ENCODE measurements around the gene AFF3.

AFF3 gene

GRCh38 chr2:99771681-99772333 is 370.6 kb downstream of the AFF3 start:
- H3F3A ChIP-seq (ENCODE audit: control insufficient read depth, insufficient read depth), result peaks cover 10% of the 10 kb centered on the region
- H3K4me3 ChIP-seq (ENCODE audit: low read length), result peak overlapping the region; percentile 45
- H3K4me2 ChIP-seq (ENCODE audit: low read length), result peak overlapping the region; percentile 61
- peaks cover 64% of the 10 kb centered on the region for H3K4me1 ChIP-seq (ENCODE audit: control insufficient read depth, low read length)
- H3K9me2 ChIP-seq (replicated peaks; ENCODE audit: control insufficient read depth, low read length), result no peaks in the 10 kb centered on the region
- no peaks in the 10 kb centered on the region for H3K9me3 ChIP-seq (ENCODE audit: control insufficient read depth, insufficient read depth, low read length)
- no peak for TF ChIP-seq EZH2phosphoT487 (IDR thresholded peaks at IDR 0.05; ENCODE audit: borderline replicate concordance, low read length)
- TF ChIP-seq CTCF (IDR thresholded peaks at IDR 0.05; ENCODE audit: low read depth, low read length, poor library complexity, severe bottlenecking), result no peak
- H4K20me1 ChIP-seq (ENCODE audit: control insufficient read depth, insufficient read depth, low read depth, low read length), result no peaks in the 10 kb centered on the region
- no peaks in the 10 kb centered on the region for H3K79me2 ChIP-seq (ENCODE audit: control insufficient read depth, low read length)
- H3K27me3 ChIP-seq (ENCODE audit: control insufficient read depth, low read length), result no peaks in the 10 kb centered on the region
- peak overlapping the region; percentile 82 for H3K27ac ChIP-seq (ENCODE audit: low read depth, low read length)
- H3K36me3 ChIP-seq (ENCODE audit: control insufficient read depth, low read length), result peaks cover 2% of the 10 kb centered on the region; the same call in 1 of the 2 replicates

- H3K4me2 ChIP-seq (ENCODE audit: low read length), result no peak overlapping the region
- peaks cover 2% of the 10 kb centered on the region; the same call in 1 of the 2 replicates for H3K36me3 ChIP-seq (ENCODE audit: control insufficient read depth, low read length)
- no peaks in the 10 kb centered on the region for H3K9me2 ChIP-seq (replicated peaks; ENCODE audit: control insufficient read depth, low read length)
- H3K79me2 ChIP-seq (ENCODE audit: control insufficient read depth, low read length), result no peaks in the 10 kb centered on the region
- H3K4me1 ChIP-seq (ENCODE audit: control insufficient read depth, low read length), result peaks cover 58% of the 10 kb centered on the region
- no peak for TF ChIP-seq EZH2phosphoT487 (IDR thresholded peaks at IDR 0.05; ENCODE audit: borderline replicate concordance, low read length)
- TF ChIP-seq CTCF (IDR thresholded peaks at IDR 0.05; ENCODE audit: low read depth, low read length, poor library complexity, severe bottlenecking), result no peak
- H3F3A ChIP-seq (ENCODE audit: control insufficient read depth, insufficient read depth), result peaks cover 7% of the 10 kb centered on the region
- no peaks in the 10 kb centered on the region for H4K20me1 ChIP-seq (ENCODE audit: control insufficient read depth, insufficient read depth, low read depth, low read length)
- no peaks in the 10 kb centered on the region for H3K9me3 ChIP-seq (ENCODE audit: control insufficient read depth, insufficient read depth, low read length)
- no peaks in the 10 kb centered on the region for H3K27me3 ChIP-seq (ENCODE audit: control insufficient read depth, low read length)
- no peak overlapping the region for H3K4me3 ChIP-seq (ENCODE audit: low read length)
- H3K27ac ChIP-seq (ENCODE audit: low read depth, low read length), result no peak overlapping the region
These were observed 371.5 kb downstream of the AFF3 start for GRCh38 chr2:99770876-99771275.

- TF ChIP-seq CTCF (IDR thresholded peaks at IDR 0.05; ENCODE audit: low read depth, low read length, poor library complexity, severe bottlenecking) (no peak), EZH2phosphoT487 (IDR thresholded peaks at IDR 0.05; ENCODE audit: borderline replicate concordance, low read length) (no peak)
- Histone ChIP-seq H4K20me1 (ENCODE audit: control insufficient read depth, insufficient read depth, low read depth, low read length) (no peaks in the 10 kb centered on the region), H3K27ac (ENCODE audit: low read depth, low read length) (no peak overlapping the region)
These were observed 376.6 kb downstream of the AFF3 start for GRCh38 chr2:99765731-99766318.

More at GRCh38 chr2:99765731-99766318, 376.6 kb downstream of the AFF3 start:
- Histone ChIP-seq H3K4me1 (ENCODE audit: control insufficient read depth, low read length) (peaks cover 14% of the 10 kb centered on the region), H3K27me3 (ENCODE audit: control insufficient read depth, low read length) (no peaks in the 10 kb centered on the region), H3K36me3 (ENCODE audit: control insufficient read depth, low read length) (peaks cover 2% of the 10 kb centered on the region; the same call in 1 of the 2 replicates), H3F3A (ENCODE audit: control insufficient read depth, insufficient read depth) (no peaks in the 10 kb centered on the region), H3K79me2 (ENCODE audit: control insufficient read depth, low read length) (no peaks in the 10 kb centered on the region), H3K9me3 (ENCODE audit: control insufficient read depth, insufficient read depth, low read length) (no peaks in the 10 kb centered on the region), H3K4me3 (ENCODE audit: low read length) (no peak overlapping the region), H3K9me2 (replicated peaks; ENCODE audit: control insufficient read depth, low read length) (no peaks in the 10 kb centered on the region), H3K4me2 (ENCODE audit: low read length) (no peak overlapping the region)
